Subcutaneous abdominal adipose tissue (tissue), 5 donors: ENCODE measurements around the gene SHB.
"Not testable (repeated sequence)": the region's sequence is repeated elsewhere in the genome, so short reads cannot be mapped to it uniquely, and the experiment has no call there.

Experiments used
- H3K27ac ChIP-seq: one replicate; pipeline ENCODE4 v1.7.0; 2013; ENCODE audit warnings: low read depth, mild to moderate bottlenecking, inconsistent platforms, low read length, moderate library complexity
- H3K27me3 ChIP-seq, 5 donors: one replicate each; pipeline ENCODE4 v1.7.0; 2013; ENCODE audit warnings: low read length in 5 of 5, inconsistent platforms in 1 of 5; ENCODE audit not compliant: control insufficient read depth in 5 of 5, insufficient read depth in 4 of 5
- H3K36me3 ChIP-seq, 5 donors: one replicate each; pipeline ENCODE4 v1.7.0; 2013; ENCODE audit warnings: low read length in 5 of 5; ENCODE audit not compliant: control insufficient read depth in 5 of 5, insufficient read depth in 5 of 5
- H3K4me1 ChIP-seq, 5 donors: one replicate each; pipeline ENCODE4 v1.7.0; 2013; ENCODE audit warnings: low read length in 5 of 5, mild to moderate bottlenecking in 3 of 5, moderate library complexity in 1 of 5; ENCODE audit not compliant: control insufficient read depth in 5 of 5, insufficient read depth in 5 of 5
- H3K4me3 ChIP-seq, 5 donors: one replicate each; pipeline ENCODE4 v1.7.0; 2013; ENCODE audit warnings: low read length in 5 of 5, low read depth in 1 of 5
- H3K9ac ChIP-seq, 5 donors: one replicate each; pipeline ENCODE4 v1.7.0; 2013; ENCODE audit warnings: low read length in 5 of 5, mild to moderate bottlenecking in 4 of 5, moderate library complexity in 3 of 5
- H3K9me3 ChIP-seq, 5 donors: one replicate each; pipeline ENCODE4 v1.7.0; 2013; ENCODE audit warnings: low read length in 5 of 5; ENCODE audit not compliant: control insufficient read depth in 5 of 5
- donor health status: healthy.
- donor health status: healthy.
- donor health status: healthy.
- donor health status: healthy.
- donor health status: healthy.

SHB gene

DNA sequence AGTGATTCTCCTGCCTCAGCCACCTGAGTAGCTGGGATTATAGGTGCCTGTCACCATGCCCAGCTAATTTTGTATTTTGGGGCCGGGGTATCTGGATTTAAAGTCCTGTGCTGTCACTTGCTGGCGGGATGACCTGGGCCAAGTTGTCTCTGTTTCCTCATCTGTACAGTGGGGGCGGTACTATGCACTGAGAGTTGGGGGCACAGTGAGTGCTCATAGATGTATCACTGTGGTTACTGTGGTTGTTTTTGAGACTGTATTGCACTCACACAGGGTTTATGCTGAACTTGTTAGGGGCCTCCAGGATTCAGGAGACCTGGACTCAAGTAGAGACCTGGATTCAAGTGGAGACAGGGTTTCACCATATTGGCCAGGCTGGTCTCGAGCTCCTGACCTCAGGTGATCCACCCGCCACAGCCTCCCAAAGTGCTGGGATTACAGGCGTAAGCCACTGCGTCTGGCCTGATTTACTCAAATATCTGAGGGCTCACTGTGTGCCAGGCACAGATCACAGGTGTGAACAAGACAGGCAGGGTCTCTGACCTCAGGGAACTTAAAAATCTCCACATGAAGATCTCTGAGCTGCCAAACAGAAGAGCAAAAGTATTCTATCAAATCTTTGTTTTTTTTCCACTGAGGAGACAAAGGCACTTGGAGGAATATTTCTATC is 103.2 kb downstream of the SHB start:
- H3K9ac ChIP-seq, H3K36me3 ChIP-seq, H3K27ac ChIP-seq, H3K9me3 ChIP-seq, H3K4me3 ChIP-seq, H3K27me3 ChIP-seq: not testable (repeated sequence)
- peaks cover 0 to 41% (median 15%) of the 10 kb centered on the region in 5 donors for H3K4me1 ChIP-seq

DNA sequence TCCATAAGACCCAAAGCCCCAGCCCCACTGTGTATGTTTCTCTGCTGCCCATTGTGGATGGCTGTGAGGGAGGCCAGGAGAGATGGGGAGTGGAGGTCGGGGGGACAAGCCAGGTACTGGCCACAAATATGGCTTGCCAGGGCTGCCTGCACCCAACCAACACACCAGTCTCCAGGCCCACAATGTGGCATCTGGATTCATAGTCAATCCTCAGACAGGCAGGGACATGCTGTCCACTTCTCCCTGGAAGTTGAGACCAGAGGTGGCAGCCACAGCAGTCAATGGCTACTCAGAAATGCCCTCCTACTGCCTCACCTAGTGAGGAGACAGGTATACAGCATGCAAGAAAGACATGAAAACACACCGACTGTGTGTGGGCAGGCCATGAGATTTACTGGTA is 103.9 kb downstream of the SHB start:
- peaks cover 0 to 37% (median 15%) of the 10 kb centered on the region in 5 donors for H3K4me1 ChIP-seq
- H3K4me3 ChIP-seq, result no peak overlapping the region
- no peak overlapping the region for H3K9ac ChIP-seq
- H3K9me3 ChIP-seq, result no peaks in the 10 kb centered on the region
- peaks cover 0 to 6% (median 2%) of the 10 kb centered on the region in 5 donors for H3K36me3 ChIP-seq
- no peak overlapping the region for H3K27ac ChIP-seq
- H3K27me3 ChIP-seq, result no peaks in the 10 kb centered on the region

DNA sequence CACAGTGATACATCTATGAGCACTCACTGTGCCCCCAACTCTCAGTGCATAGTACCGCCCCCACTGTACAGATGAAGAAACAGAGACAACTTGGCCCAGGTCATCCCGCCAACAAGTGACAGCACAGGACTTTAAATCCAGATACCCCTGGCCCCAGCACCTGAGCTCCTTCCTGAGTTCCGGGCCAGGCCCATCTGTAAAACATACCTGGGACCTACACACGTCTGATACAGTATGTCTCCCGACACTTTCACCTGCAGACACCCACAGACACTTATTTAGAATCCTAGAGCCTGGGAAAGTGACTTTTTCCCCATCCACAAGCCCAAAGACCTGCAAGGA is 104.3 kb downstream of the SHB start:
- Histone ChIP-seq H3K9ac (no peak overlapping the region), H3K27me3 (no peaks in the 10 kb centered on the region), H3K9me3 (no peaks in the 10 kb centered on the region), H3K27ac (no peak overlapping the region), H3K4me1 (peaks cover 0 to 33% (median 14%) of the 10 kb centered on the region in 5 donors), H3K36me3 (peaks cover 0 to 6% (median 2%) of the 10 kb centered on the region in 5 donors), H3K4me3 (no peak overlapping the region)

DNA sequence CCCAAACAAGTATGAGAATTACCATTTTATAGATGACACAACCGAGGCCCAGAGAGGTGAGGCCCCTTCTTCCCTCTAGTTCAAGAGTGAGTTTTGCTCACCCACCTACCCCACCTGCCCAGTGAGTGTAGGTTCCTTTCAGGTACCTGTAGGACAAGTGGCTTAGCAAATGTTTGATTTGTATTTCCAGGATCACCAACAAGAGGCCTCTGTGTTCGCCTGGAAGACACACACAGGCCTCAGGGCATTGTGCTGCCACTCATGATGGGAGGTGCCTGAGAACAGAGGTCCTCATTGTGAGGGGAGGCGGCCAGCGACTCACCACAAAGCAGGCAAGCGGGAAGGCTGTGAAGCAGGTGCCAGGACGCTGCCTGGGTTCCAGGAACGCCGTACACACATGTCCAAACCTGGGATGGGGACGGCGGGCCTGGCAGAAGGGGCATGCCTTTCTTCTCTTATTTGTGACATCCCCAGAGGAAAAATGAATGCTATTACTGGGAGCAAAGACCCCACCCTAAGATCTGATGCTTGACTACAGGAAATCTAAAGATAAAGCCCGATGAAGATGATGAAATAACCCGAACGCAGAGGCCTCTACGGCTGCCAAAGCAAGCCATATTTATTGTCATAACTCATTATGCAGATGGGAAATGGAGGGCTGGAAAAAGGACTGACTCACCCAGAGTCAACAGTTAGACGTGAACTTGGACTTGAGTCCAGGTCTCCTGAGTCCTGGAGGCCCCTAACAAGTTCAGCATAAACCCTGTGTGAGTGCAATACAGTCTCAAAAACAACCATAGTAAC is 104.9 kb downstream of the SHB start:
- Histone ChIP-seq H3K27ac (no peak overlapping the region), H3K4me3 (no peak overlapping the region), H3K36me3 (peaks cover 0 to 6% (median 2%) of the 10 kb centered on the region in 5 donors), H3K4me1 (peaks cover 0 to 27% (median 9%) of the 10 kb centered on the region in 5 donors), H3K9me3 (no peaks in the 10 kb centered on the region), H3K9ac (no peak overlapping the region), H3K27me3 (no peaks in the 10 kb centered on the region)

DNA sequence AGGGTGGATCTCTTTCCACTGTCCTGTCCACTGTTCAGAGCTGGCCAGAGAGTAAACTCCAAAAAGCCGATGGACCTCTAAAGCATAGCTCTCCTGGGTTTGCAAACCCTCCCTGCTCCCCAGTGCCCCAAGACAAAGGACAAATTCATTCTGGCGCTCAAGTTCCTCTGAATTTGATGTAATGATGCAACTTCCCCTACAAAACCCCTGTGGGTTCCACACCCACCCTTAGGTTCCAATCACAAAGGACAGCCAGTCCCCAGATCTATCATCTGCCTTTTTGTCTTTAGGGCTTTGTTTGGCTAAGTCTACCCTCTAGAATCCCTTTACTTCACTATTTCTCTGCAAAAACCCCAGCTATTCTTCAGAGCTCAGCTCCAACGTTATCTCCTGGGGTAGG is 107.7 kb downstream of the SHB start:
- H3K4me1 ChIP-seq, result peaks cover 0 to 19% (median 0%) of the 10 kb centered on the region in 5 donors
- no peak overlapping the region for H3K4me3 ChIP-seq
- no peak overlapping the region for H3K27ac ChIP-seq
- peaks cover 0 to 6% (median 2%) of the 10 kb centered on the region in 5 donors for H3K36me3 ChIP-seq
- no peaks in the 10 kb centered on the region for H3K9me3 ChIP-seq
- H3K9ac ChIP-seq, result no peak overlapping the region
- no peaks in the 10 kb centered on the region for H3K27me3 ChIP-seq

DNA sequence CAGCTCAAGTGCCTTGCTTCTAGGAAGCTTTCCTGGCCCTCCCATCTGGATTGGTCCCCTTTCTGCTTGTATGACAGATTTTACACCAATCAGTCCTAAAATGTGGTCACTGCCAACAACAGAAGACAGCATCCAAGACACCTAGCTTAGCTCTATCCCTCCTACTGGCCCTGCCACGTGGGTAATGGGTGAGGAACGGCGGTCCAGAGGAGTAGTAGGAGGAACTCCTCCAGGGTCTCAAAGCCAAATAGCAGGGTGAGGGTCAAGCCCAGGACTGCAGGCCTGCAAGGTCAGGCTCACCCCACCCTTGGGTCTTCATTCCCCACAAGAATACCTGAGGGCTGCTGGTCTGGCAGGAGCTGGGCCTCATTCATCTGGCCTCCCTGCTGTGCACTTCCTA is 108.4 kb downstream of the SHB start:
- Histone ChIP-seq H3K9ac (no peak overlapping the region), H3K27ac (no peak overlapping the region), H3K4me1 (peaks cover 0 to 19% (median 5%) of the 10 kb centered on the region in 5 donors), H3K9me3 (no peaks in the 10 kb centered on the region), H3K4me3 (no peak overlapping the region), H3K36me3 (peaks cover 0 to 12% (median 4%) of the 10 kb centered on the region in 5 donors), H3K27me3 (no peaks in the 10 kb centered on the region)

DNA sequence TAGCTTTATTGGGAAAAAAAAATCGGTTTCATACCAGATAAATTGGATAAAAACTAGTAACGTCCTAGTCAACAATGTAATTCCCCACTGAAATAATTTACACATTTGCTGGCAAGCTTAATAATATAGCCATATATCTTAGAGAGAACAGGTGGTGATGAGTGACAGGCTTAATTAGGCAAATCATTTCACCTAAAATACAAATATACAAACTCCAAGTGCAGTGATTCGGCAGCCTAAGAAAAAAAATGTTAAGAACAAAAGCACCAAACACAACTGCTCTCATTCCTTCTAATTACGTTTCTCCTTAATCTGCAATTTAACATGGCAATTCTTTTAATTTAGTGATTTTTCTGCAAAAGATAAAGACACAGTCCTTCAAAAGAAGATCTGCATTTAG is 109.1 kb downstream of the SHB start:
- H3K4me3 ChIP-seq, result no peak overlapping the region
- H3K27ac ChIP-seq, result no peak overlapping the region
- H3K27me3 ChIP-seq, result no peaks in the 10 kb centered on the region
- peaks cover 0 to 17% (median 5%) of the 10 kb centered on the region in 5 donors for H3K4me1 ChIP-seq
- no peak overlapping the region for H3K9ac ChIP-seq
- no peaks in the 10 kb centered on the region for H3K9me3 ChIP-seq
- H3K36me3 ChIP-seq, result peaks cover 0 to 18% (median 7%) of the 10 kb centered on the region in 5 donors

DNA sequence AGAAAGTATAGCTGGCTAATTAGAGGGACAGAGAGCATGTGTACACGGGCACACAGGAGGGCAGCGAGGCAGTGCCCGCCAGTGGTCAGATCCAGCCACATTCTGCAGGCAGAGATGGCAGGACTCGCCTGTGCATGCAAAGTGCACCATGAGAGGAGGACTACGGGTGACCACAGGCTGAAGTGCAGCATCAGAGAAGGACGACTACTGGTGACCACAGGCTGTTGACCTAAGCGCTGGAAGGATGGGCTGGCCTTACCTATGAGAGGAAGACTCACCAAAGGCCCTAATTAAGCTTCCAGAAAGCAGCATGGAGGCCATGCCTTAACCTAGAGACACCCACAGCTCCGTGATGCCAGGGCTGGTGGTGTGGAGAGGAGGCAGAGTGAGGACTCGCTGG is 110.9 kb downstream of the SHB start:
- Histone ChIP-seq H3K4me1 (peaks cover 0 to 29% (median 10%) of the 10 kb centered on the region in 5 donors), H3K9ac (no peak overlapping the region), H3K4me3 (no peak overlapping the region), H3K36me3 (peaks cover 0 to 19% (median 13%) of the 10 kb centered on the region in 5 donors), H3K27ac (no peak overlapping the region), H3K27me3 (no peaks in the 10 kb centered on the region), H3K9me3 (no peaks in the 10 kb centered on the region)

DNA sequence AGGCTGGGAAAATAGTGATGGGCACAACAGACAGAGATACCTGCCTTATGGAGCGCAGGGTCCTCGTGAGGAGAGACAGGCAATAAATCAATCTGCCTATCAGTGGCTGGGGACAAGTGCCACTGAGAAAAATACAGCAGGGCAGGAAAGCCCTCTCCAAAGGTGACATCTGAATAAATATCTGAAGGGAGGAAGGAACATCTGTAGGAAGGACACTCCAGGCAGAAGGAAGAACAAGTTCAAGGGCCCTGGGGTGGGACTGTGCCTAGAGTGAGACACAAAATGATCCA is 111.4 kb downstream of the SHB start:
- Histone ChIP-seq H3K9ac (no peak overlapping the region), H3K27me3 (no peaks in the 10 kb centered on the region), H3K4me3 (no peak overlapping the region), H3K9me3 (no peaks in the 10 kb centered on the region), H3K36me3 (peaks cover 0 to 17% (median 14%) of the 10 kb centered on the region in 5 donors), H3K4me1 (peaks cover 0 to 29% (median 10%) of the 10 kb centered on the region in 5 donors), H3K27ac (no peak overlapping the region)

DNA sequence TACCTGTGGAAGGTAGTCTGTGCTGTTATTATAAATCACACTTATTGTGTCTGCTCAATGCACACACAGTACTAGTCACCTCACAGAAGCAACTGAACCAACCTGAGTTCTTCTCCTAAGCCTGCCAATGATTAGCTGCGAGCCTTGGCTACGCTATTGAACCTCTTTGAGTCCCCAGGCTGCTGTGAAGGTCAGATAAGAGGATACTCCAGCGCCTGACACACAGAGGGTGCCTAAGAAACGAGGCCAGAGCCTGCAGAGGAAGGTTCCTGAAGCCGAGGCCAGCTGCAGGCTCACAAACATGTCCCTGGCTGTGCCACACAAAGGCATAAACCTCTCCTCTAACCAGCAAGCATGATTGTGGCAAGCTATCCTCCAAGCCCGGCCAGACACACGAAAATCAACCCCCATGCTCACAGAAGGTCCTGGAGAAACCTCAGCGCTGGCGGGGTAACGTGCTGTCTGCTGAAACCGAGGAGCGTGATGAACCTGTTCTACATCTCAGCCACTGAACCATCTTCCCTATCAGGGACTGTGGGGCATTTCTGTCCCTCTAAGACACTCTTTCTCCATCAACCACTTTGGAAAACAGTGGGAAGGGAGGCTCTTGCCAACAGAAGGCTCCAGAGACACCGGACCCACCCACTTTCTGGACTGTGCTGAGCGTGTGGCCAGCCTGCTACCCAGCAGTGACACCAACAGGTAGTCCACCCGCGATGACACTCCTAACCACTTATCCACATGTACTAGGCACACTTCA is 111.9 kb downstream of the SHB start:
- Histone ChIP-seq H3K36me3 (peaks cover 0 to 20% (median 19%) of the 10 kb centered on the region in 5 donors), H3K9ac (no peak overlapping the region), H3K4me3 (no peak overlapping the region), H3K27ac (no peak overlapping the region), H3K4me1 (peaks cover 0 to 29% (median 10%) of the 10 kb centered on the region in 5 donors), H3K9me3 (no peaks in the 10 kb centered on the region), H3K27me3 (no peaks in the 10 kb centered on the region)
